Astrocyte (in vitro differentiated cells and primary cell): ENCODE measurements around the gene PTCD2. TPM values are rescaled to one million over a fixed set of nuclear protein-coding genes. Genes with fewer than 3 reads are reported as not detected.

ENCODE experiments used
- DNase-seq: peaks from one replicate; pipeline ENCODE4 v3.0.0-alpha.2; 2010; ENCODE audit warnings: low read depth
- FAIRE-seq: peaks from 2 replicates; lab custom pipeline; 2011; peaks lifted over from hg19 to GRCh38; lab: Jason Lieb, UNC
- H2AFZ ChIP-seq: 2 replicates; pipeline ENCODE4 v1.6.0; 2012; ENCODE audit warnings: low read depth, low read length, inconsistent platforms
- H3K27ac ChIP-seq: 2 replicates; pipeline ENCODE4 v1.5.1; 2011; ENCODE audit warnings: low read depth, low read length, inconsistent platforms
- H3K27me3 ChIP-seq: 2 replicates; pipeline ENCODE4 v1.6.0; 2011; ENCODE audit warnings: low read length, inconsistent platforms; ENCODE audit not compliant: insufficient read depth
- H3K36me3 ChIP-seq: 2 replicates; pipeline ENCODE4 v1.5.1; 2011; ENCODE audit warnings: low read length, inconsistent platforms; ENCODE audit not compliant: insufficient read depth
- H3K4me1 ChIP-seq: 2 replicates; pipeline ENCODE4 v1.5.1; 2011; ENCODE audit warnings: low read length, inconsistent platforms; ENCODE audit not compliant: insufficient read depth
- H3K4me2 ChIP-seq: 2 replicates; pipeline ENCODE4 v1.6.0; 2012; ENCODE audit warnings: low read length, inconsistent platforms
- H3K4me3 ChIP-seq: 2 replicates; pipeline ENCODE4 v1.5.1; 2011; ENCODE audit warnings: low read depth, mild to moderate bottlenecking, low read length, inconsistent platforms; ENCODE audit not compliant: insufficient read depth
- H3K79me2 ChIP-seq: 2 replicates; pipeline ENCODE4 v1.6.0; 2012; ENCODE audit warnings: mild to moderate bottlenecking, low read length, inconsistent platforms; ENCODE audit not compliant: insufficient read depth
- H3K9ac ChIP-seq: 2 replicates; pipeline ENCODE4 v1.6.0; 2012; ENCODE audit warnings: mild to moderate bottlenecking, low read length, inconsistent platforms
- H3K9me3 ChIP-seq: 2 replicates; pipeline ENCODE4 v1.5.1; 2012; ENCODE audit warnings: low read depth, mild to moderate bottlenecking, low read length, inconsistent platforms; ENCODE audit not compliant: insufficient read depth
- H4K20me1 ChIP-seq: 2 replicates; pipeline ENCODE4 v1.6.0; 2012; ENCODE audit warnings: low read length, inconsistent platforms; ENCODE audit not compliant: insufficient read depth
- H3K27ac Mint-ChIP-seq: one replicate; pipeline ENCODE4 v1.8.0; 2021; ENCODE audit warnings: mild to moderate bottlenecking, mixed read lengths; ENCODE audit not compliant: unreplicated experiment
- H3K27me3 Mint-ChIP-seq: one replicate; pipeline ENCODE4 v1.8.0; 2021; ENCODE audit warnings: low read depth, mixed read lengths; ENCODE audit not compliant: unreplicated experiment
- H3K36me3 Mint-ChIP-seq: one replicate; pipeline ENCODE4 v1.8.0; 2021; ENCODE audit warnings: low read depth, mixed read lengths; ENCODE audit not compliant: unreplicated experiment
- H3K4me1 Mint-ChIP-seq: one replicate; pipeline ENCODE4 v1.8.0; 2021; ENCODE audit warnings: low read depth, mixed read lengths; ENCODE audit not compliant: unreplicated experiment
- H3K4me3 Mint-ChIP-seq: one replicate; pipeline ENCODE4 v1.8.0; 2021; ENCODE audit warnings: mild to moderate bottlenecking, moderate library complexity, mixed read lengths; ENCODE audit not compliant: unreplicated experiment
- H3K9me3 Mint-ChIP-seq: one replicate; pipeline ENCODE4 v1.8.0; 2021; ENCODE audit warnings: mild to moderate bottlenecking, mixed read lengths; ENCODE audit not compliant: unreplicated experiment
- EZH2 ChIP-seq: IDR thresholded peaks from 2 replicates; pipeline ENCODE4 v1.6.1; 2012; ENCODE audit warnings: mild to moderate bottlenecking, low read length, inconsistent platforms; ENCODE audit not compliant: insufficient read depth
- total RNA-seq: library from RNA; stranded (reverse); gene quantifications from 2 replicates; pipeline ENCODE4 v1.2.1, GENCODE V29; 2021
- TF ChIP-seq, protein P1 (sequence below): IDR thresholded peaks from 2 replicates; pipeline ENCODE4 v1.5.1; 2011; ENCODE audit warnings: low read depth, mild to moderate bottlenecking, inconsistent platforms, low read length, moderate library complexity; ENCODE audit not compliant: insufficient read depth

The PTCD2 gene
- total RNA-seq, 1 donor from 2014 or later, result 11.4 TPM

- Histone ChIP-seq H3K9ac (no peak overlapping the region), H3K36me3 (no peaks in the 10 kb centered on the region), H3K79me2 (no peaks in the 10 kb centered on the region), H3K4me2 (no peak overlapping the region), H3K9me3 (no peaks in the 10 kb centered on the region), H4K20me1 (no peaks in the 10 kb centered on the region), H3K27ac (no peak overlapping the region), H3K4me1 (peaks cover 19% of the 10 kb centered on the region), H2AFZ (no peak overlapping the region), H3K27me3 (no peaks in the 10 kb centered on the region), H3K4me3 (no peak overlapping the region)
- Mint-ChIP-seq H3K4me1 (peaks cover 16% of the 10 kb centered on the region), H3K27me3 (no peaks in the 10 kb centered on the region), H3K4me3 (no peak overlapping the region), H3K36me3 (no peaks in the 10 kb centered on the region), H3K9me3 (peaks cover 2% of the 10 kb centered on the region), H3K27ac (peak overlapping the region; percentile 34)
- DNase-seq (no peak), FAIRE-seq (no peak)
- TF ChIP-seq, protein P1, sequence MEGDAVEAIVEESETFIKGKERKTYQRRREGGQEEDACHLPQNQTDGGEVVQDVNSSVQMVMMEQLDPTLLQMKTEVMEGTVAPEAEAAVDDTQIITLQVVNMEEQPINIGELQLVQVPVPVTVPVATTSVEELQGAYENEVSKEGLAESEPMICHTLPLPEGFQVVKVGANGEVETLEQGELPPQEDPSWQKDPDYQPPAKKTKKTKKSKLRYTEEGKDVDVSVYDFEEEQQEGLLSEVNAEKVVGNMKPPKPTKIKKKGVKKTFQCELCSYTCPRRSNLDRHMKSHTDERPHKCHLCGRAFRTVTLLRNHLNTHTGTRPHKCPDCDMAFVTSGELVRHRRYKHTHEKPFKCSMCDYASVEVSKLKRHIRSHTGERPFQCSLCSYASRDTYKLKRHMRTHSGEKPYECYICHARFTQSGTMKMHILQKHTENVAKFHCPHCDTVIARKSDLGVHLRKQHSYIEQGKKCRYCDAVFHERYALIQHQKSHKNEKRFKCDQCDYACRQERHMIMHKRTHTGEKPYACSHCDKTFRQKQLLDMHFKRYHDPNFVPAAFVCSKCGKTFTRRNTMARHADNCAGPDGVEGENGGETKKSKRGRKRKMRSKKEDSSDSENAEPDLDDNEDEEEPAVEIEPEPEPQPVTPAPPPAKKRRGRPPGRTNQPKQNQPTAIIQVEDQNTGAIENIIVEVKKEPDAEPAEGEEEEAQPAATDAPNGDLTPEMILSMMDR, result no peak
- TF ChIP-seq EZH2, result no peak
Observed at GRCh38 chr5:72380492-72381274, 60.5 kb downstream of the PTCD2 start.

DNA sequence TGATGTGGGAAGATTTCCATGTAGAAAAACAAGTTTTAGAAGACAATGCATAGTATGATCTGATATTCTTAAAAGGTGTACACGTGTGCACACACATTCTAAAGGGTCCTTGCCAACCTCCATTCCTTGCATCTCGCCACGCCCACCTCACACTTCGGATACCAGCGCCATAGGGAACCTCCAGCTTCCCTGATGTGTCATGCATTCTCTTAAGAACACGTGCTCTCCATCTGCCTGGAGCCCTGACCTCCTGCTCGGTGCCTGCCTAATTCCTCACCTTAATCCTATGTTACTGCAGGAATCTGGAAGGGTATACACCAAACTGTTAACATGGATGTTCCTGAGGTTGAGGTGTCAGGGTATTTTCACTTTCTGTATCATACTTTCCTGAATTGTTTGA, 63.1 kb downstream of the PTCD2 start:
- Histone ChIP-seq H3K27me3 (no peaks in the 10 kb centered on the region), H4K20me1 (no peaks in the 10 kb centered on the region), H3K27ac (no peak overlapping the region), H3K9ac (no peak overlapping the region), H3K36me3 (no peaks in the 10 kb centered on the region), H3K9me3 (no peaks in the 10 kb centered on the region), H3K4me3 (no peak overlapping the region), H2AFZ (peak overlapping the region; percentile 40), H3K4me2 (no peak overlapping the region), H3K79me2 (no peaks in the 10 kb centered on the region), H3K4me1 (peaks cover 32% of the 10 kb centered on the region)
- FAIRE-seq, result no peak
- DNase-seq, result peak; percentile 68
- Mint-ChIP-seq H3K4me3 (no peak overlapping the region), H3K9me3 (peaks cover 2% of the 10 kb centered on the region), H3K36me3 (no peaks in the 10 kb centered on the region), H3K27ac (peak overlapping the region; percentile 60), H3K27me3 (no peaks in the 10 kb centered on the region), H3K4me1 (peaks cover 28% of the 10 kb centered on the region)
- TF ChIP-seq, protein P1, result no peak
- TF ChIP-seq EZH2, result no peak

- H3K79me2 ChIP-seq, result no peaks in the 10 kb centered on the region
- DNase-seq (peak; percentile 36), FAIRE-seq (no peak)
- Mint-ChIP-seq H3K4me3 (no peak overlapping the region), H3K4me1 (peaks cover 28% of the 10 kb centered on the region), H3K27ac (no peak overlapping the region), H3K36me3 (no peaks in the 10 kb centered on the region), H3K9me3 (peaks cover 2% of the 10 kb centered on the region), H3K27me3 (no peaks in the 10 kb centered on the region)
- no peaks in the 10 kb centered on the region for H4K20me1 ChIP-seq
- no peaks in the 10 kb centered on the region for H3K9me3 ChIP-seq
- no peak overlapping the region for H3K4me3 ChIP-seq
- H3K4me2 ChIP-seq, result no peak overlapping the region
- H3K27ac ChIP-seq, result no peak overlapping the region
- H3K9ac ChIP-seq, result no peak overlapping the region
- H3K36me3 ChIP-seq, result no peaks in the 10 kb centered on the region
- H2AFZ ChIP-seq, result no peak overlapping the region
- H3K4me1 ChIP-seq, result peaks cover 33% of the 10 kb centered on the region
- TF ChIP-seq EZH2, result no peak
- TF ChIP-seq, protein P1, result no peak
- no peaks in the 10 kb centered on the region for H3K27me3 ChIP-seq
Observed at GRCh38 chr5:72383726-72384125, 63.6 kb downstream of the PTCD2 start.
